ENCODE measurements around the gene ZNF770. TPM values are rescaled to one million over a fixed set of nuclear protein-coding genes. Genes with fewer than 3 reads are reported as not detected.
A peak's percentile ranks its signal among the peaks of the same experiment; 100 is the strongest.
"Not testable (repeated sequence)": the region's sequence is repeated elsewhere in the genome, so short reads cannot be mapped to it uniquely, and the experiment has no call there.

Gene ZNF770
- total and polyA plus RNA-seq, 10 donors, result 9.9 to 44.4 (median 30.6) TPM

DNA sequence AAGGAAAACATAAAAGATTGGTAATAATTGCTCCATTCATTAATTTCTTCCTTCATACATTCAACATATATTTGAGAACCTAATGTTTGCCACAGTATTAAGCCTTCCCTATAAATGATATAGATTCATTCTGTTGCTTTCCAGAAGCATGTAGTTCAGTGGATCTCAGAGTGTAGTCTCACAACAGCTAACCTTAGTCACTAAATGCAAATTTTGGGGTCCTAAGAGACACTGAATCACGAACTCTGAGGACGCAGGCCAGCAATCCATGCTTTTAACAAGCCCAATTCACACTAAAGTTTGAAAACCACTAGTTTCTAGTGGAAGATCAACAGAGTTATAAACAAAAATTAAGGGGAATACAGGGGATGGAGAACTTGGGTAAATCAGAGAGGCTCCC lies 11.3 kb downstream of the ZNF770 start:
- Histone ChIP-seq H3K4me3 (no peak overlapping the region), H3K27me3 (replicated peaks in 1 of 7) (no peaks in the 10 kb centered on the region), H3K4me1 (no peaks in the 10 kb centered on the region), H3K9me3 (no peaks in the 10 kb centered on the region), H3K36me3 (peaks cover 0 to 29% (median 8%) of the 10 kb centered on the region in 6 donors), H3K27ac (no peak overlapping the region)
- WGBS, 5 donors, result 33 to 89% (median 86%) methylated on average over 2 of the region's 2 CpGs
- intact Hi-C loops (cut with DNase I; ENCODE audit: low total_unique reads), result no loop called here
- DNase-seq, result no peak
- TF ChIP-seq, protein P1, sequence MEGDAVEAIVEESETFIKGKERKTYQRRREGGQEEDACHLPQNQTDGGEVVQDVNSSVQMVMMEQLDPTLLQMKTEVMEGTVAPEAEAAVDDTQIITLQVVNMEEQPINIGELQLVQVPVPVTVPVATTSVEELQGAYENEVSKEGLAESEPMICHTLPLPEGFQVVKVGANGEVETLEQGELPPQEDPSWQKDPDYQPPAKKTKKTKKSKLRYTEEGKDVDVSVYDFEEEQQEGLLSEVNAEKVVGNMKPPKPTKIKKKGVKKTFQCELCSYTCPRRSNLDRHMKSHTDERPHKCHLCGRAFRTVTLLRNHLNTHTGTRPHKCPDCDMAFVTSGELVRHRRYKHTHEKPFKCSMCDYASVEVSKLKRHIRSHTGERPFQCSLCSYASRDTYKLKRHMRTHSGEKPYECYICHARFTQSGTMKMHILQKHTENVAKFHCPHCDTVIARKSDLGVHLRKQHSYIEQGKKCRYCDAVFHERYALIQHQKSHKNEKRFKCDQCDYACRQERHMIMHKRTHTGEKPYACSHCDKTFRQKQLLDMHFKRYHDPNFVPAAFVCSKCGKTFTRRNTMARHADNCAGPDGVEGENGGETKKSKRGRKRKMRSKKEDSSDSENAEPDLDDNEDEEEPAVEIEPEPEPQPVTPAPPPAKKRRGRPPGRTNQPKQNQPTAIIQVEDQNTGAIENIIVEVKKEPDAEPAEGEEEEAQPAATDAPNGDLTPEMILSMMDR (IDR thresholded peaks at IDR 0.05 in 8 of 11, conservative IDR thresholded peaks at IDR 0.05 in 3 of 11), result no peak
- no peak for TF ChIP-seq POLR2A (IDR thresholded peaks at IDR 0.05)
- TF ChIP-seq POLR2AphosphoS5 (IDR thresholded peaks at IDR 0.05), result no peak

DNA sequence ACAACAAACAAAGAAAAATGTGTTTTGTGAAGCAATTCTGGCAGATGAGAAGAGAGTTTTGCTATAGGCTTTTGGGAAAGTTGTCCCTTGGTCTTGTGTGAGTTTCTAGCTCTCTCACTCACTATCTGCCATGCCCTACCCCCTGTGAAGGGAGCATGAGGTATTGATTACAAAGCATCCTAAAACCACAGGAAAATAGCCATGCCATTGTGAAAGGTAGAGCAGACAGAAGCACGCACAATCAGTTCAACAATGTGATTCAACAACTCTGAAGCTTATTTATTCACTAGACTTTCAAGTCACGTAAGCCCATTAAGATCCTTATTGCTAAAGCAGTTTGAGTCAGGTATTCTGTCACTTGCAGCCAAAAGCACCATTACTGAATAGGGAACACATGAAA lies 12.0 kb downstream of the ZNF770 start:
- intact Hi-C loops (cut with DNase I; ENCODE audit: low total_unique reads), result no loop called here
- Histone ChIP-seq H3K4me1 (no peaks in the 10 kb centered on the region), H3K27me3 (replicated peaks in 1 of 7) (no peaks in the 10 kb centered on the region), H3K4me3 (no peak overlapping the region), H3K27ac (no peak overlapping the region), H3K9me3 (no peaks in the 10 kb centered on the region), H3K36me3 (peaks cover 0 to 22% (median 4%) of the 10 kb centered on the region in 6 donors)
- DNase-seq, result no peak
- TF ChIP-seq, protein P1 (IDR thresholded peaks at IDR 0.05 in 8 of 11, conservative IDR thresholded peaks at IDR 0.05 in 3 of 11), result no peak
- TF ChIP-seq POLR2A (IDR thresholded peaks at IDR 0.05) (no peak), POLR2AphosphoS5 (IDR thresholded peaks at IDR 0.05) (no peak)
- WGBS, 5 donors, result 90 to 99% (median 94%) methylated on average over 2 of the region's 2 CpGs

DNA sequence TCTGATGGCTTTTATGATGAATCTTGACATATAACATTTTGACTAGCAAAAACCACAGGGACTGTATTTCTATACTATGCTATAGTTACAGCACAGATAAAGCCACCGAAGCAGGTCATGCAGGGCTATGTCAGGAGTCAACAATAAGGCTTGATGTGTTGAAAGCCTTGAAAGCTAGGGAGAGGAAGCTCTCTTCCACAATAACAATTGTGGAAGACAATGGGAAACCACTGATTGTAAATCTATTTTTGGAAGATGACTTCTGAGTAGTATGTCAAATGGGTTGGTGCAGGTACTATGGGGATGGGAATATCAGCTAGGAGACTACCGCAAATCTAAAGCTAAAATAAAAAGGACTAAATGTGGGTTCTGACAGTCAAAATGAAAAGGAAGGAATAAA lies 14.6 kb downstream of the ZNF770 start:
- Histone ChIP-seq H3K36me3 (peaks cover 0 to 13% (median 0%) of the 10 kb centered on the region in 6 donors), H3K9me3 (no peaks in the 10 kb centered on the region), H3K4me3 (no peak overlapping the region), H3K27me3 (replicated peaks in 1 of 7) (no peaks in the 10 kb centered on the region), H3K27ac (no peak overlapping the region), H3K4me1 (peaks cover 5 to 16% (median 10%) of the 10 kb centered on the region in 6 donors)
- no peak for DNase-seq
- WGBS, 5 donors, result 68 to 82% (median 72%) methylated on average over 2 of the region's 2 CpGs
- intact Hi-C loops (cut with DNase I; ENCODE audit: low total_unique reads), result no loop called here
- no peak for TF ChIP-seq POLR2AphosphoS5 (IDR thresholded peaks at IDR 0.05)
- TF ChIP-seq POLR2A (IDR thresholded peaks at IDR 0.05), result no peak

DNA sequence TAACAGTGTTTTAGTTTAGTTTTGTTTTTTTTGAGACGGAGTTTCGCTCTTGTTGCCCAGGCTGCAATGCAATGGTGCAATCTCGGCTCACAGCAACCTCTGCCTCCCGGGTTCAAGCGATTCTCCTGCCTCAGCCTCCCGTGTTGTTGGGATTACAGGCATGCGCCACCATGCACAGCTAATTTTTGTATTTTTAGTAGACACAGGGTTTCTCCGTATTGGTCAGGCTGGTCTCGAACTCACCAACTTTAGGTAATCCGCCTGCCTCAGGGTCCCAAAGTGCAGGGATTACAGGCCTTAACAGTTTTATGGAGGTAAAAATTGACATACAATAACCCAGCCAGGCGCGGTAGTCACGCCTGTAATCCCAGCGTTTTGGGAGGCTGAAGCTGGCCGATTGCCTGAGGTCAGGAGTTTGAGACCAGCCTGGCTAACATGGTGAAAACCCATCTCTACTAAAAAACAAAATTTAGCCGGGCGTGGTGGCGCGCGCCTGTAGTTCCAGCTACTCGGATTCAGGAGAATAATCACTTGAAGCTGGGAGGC lies 17.9 kb downstream of the ZNF770 start:
- DNase-seq; intact Hi-C loops (cut with DNase I; ENCODE audit: low total_unique reads); H3K9me3 ChIP-seq; H3K27me3 ChIP-seq (replicated peaks in 1 of 7): not testable (repeated sequence)
- WGBS, 5 donors, result 66 to 71% (median 69%) methylated on average over 21 of the region's 21 CpGs
- TF ChIP-seq, protein P1 (IDR thresholded peaks at IDR 0.05 in 8 of 11, conservative IDR thresholded peaks at IDR 0.05 in 3 of 11), result peak in 3 of 11 experiments; percentile 20 to 32 (median 22)
- peaks cover 19 to 50% (median 40%) of the 10 kb centered on the region in 6 donors for H3K4me1 ChIP-seq
- H3K36me3 ChIP-seq, result peaks cover 0 to 15% (median 0%) of the 10 kb centered on the region in 6 donors
- H3K4me3 ChIP-seq, result peak overlapping the region; percentile 77 to 94 (median 91)
- peak overlapping the region in 7 of 8 donors; percentile 71 to 90 (median 85) for H3K27ac ChIP-seq

Data from spleen (tissue), 11 donors.